ENCODE measurements around the gene BTBD10.

DNA sequence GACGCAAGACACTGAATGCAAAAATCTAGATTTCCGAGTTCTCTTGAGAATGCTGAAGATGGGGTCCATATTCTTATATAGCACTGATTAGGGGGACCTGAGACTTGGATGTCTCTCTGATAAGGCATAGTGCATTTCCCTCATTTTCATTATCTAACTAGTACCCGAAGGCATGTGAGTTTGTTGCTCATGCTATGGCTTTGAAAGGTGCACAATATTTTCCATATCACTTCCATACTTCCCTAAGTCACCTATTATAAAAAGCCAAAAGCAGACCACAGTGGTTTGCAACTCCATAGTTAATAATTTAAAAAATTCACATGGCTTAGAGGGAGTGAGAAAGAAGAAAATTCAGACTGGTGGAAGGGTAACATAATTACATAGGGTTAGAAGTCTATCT, 1.7 kb downstream of the BTBD10 start:
- TF ChIP-seq EZH2phosphoT487 (IDR thresholded peaks at IDR 0.05; ENCODE audit: insufficient read depth, low read depth) (no peak), EZH2 (IDR thresholded peaks at IDR 0.05; ENCODE audit: insufficient read depth, poor library complexity, severe bottlenecking) (no peak)

Measured in GM23248 (cell line).